LNCaP clone FGC (cell line): Measurements from ENCODE around the gene MAD1L1.

Experiments
- DNase-seq: peaks from one replicate; pipeline ENCODE4 v3.0.0-alpha.2; 2011; ENCODE audit warnings: low read depth
- H3K4me3 ChIP-seq: 2 replicates; pipeline ENCODE4 v1.5.1; 2011; ENCODE audit warnings: mild to moderate bottlenecking, low read depth, low read length, control low read depth
- TF ChIP-seq, protein P1 (sequence below): IDR thresholded peaks from 2 replicates; pipeline ENCODE4 v1.5.1; 2012; ENCODE audit warnings: mild to moderate bottlenecking; ENCODE audit not compliant: control insufficient read depth, insufficient read depth; ENCODE audit errors: extremely low read depth

MAD1L1 gene

DNA sequence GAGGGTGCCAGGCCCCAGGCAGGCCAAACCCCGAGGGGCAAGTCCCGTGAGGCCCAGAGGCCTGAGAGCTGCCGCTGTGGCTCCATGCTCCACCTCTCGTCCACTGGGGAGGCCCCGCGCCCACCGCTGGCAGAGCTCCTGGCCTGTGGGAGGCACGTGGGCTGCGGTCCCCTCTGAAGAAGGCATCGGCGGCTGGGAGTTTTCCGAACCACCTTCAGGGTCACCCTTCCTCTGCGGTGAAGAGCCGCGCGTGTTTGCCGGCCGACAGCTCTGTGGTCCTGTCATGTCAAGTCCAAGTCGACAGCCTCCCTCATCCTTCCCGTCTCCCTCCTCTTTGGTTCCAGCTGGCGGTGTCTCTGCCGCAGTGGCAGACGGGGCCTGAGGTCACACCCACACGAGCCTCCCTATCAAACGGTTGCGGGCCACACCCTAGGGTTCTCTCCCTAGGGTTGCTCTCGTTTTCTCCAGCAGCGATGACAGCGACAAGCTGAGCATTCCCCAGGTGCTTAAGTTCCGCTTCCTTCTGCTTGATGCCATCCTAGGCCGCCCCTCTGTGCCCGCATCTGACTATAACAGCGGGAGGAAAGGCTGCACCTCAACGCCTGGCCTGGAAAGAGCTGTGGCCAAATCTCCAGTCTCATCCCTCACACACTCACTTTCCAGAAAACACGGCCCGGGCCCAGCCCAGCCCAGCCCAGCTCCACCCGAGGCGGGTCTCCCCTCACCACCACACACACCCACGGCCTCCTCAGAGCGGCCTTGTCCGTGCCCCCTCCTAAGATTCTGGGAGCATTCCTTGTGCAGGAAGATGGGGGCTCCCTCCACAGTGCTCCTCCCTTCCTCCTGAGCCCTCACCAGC is 377.6 kb downstream of the MAD1L1 start:
- no peak overlapping the region for H3K4me3 ChIP-seq
- DNase-seq, result no peak
- TF ChIP-seq, protein P1, sequence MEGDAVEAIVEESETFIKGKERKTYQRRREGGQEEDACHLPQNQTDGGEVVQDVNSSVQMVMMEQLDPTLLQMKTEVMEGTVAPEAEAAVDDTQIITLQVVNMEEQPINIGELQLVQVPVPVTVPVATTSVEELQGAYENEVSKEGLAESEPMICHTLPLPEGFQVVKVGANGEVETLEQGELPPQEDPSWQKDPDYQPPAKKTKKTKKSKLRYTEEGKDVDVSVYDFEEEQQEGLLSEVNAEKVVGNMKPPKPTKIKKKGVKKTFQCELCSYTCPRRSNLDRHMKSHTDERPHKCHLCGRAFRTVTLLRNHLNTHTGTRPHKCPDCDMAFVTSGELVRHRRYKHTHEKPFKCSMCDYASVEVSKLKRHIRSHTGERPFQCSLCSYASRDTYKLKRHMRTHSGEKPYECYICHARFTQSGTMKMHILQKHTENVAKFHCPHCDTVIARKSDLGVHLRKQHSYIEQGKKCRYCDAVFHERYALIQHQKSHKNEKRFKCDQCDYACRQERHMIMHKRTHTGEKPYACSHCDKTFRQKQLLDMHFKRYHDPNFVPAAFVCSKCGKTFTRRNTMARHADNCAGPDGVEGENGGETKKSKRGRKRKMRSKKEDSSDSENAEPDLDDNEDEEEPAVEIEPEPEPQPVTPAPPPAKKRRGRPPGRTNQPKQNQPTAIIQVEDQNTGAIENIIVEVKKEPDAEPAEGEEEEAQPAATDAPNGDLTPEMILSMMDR, result no peak

DNA sequence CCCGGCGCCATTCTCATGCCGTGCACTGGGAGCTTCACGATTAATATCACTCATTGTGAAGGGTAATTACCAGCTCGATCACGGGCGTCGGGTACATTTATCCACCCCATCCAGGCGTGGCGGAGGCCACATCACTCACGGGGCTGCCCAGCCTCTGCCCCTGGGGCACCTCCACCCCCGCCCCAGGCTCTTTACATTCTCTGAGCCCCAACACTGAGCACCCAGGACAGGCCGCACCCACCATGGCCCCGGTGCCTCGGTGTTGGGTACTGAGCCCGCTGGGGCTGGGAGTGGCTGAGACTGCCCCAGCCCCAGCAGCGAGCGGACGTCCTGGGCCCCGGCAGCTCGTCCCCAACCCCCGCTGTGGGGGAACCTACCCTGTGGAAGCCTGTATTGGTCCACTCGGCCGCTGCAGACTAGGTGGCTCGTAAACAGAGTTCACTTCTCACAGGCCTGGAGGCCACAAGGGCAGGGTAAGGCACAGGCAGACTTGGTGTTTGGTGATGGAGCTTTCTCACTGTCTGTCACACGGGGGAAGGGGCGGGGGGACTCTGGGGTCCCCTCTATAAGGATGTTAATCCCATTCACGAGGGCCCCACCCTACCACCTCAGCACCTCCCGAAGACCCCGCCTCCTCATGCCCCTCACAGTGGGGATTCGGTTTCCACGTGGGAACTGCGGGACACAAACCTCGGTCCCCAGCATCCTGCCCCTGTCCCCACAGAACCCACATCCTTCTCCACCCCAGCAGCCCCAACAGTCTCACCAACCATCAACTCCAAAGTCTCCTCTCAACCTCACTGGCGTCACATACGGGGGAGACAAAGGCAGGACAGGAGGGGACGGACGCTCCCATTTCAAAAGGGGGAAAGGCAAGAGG is 378.5 kb downstream of the MAD1L1 start:
- DNase-seq, result no peak
- H3K4me3 ChIP-seq, result no peak overlapping the region
- TF ChIP-seq, protein P1, result no peak

DNA sequence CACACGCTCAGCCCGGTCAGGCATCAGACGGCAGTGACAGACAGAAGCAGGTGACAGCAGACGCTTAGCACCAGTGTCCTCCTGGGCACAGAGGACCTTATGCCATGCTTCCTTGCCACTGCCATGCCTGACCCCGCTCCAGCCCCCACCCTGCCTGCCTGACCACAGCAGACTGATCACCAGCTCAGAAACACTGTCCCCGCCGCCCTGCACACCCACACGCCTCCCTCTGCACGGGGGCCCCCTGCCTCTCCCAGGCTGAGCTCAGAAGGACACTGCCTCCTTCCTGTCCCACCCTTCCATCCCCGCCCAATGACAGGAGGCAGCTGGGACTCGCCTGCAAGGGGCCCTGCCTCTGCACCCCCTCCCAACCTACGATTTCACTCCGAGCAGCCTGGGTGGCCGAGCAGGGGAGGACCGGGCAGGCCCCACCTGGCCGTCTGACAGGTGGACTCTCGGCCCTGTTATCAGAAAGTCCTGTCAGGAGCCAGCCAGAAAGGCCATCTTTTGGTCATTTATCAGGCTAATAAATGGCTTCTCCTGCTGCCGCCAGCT is 379.2 kb downstream of the MAD1L1 start:
- TF ChIP-seq, protein P1, result no peak
- H3K4me3 ChIP-seq, result no peak overlapping the region
- no peak for DNase-seq

DNA sequence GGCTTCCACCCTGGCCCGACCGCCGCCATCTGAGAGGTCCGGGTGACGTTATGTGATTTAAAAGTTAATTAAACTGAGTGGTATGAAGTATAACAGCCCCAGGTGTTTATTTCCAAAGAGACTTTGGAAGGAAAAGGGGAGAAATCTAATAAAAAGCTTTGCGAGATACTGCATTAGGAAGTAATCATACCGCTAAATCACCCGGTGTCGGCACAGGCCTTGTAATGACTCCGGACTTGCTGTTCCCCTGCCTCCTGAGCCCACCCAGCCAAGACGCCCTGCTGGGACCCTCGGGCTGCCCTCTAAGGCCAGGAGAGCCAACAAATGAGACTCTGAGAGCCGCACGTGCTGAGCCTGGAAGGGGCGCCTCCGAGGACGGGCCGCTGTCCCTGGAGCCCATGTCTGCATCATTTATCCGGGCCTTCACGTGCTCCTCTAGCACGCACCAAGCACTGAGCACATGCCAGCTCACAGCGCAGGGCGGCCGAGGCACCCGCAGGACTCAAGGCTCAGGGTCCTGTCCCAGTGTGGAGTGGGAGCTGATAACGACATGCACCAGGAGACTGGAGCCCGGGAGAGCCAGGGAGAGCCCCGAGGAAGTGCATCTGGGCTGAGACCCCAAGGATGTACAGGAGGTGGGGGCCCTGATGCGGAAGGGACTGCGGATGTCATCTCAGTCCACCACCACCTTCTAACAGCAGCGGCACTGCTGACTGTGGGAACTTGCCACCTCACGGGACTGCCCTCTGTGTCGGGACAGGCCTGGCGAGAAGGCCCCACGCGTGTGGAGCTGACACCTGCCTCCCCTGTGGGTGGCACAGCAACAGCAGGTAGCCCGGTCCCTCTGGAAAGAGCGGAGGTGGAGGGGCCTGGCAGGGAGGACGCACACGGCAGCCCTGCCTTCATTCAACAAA is 380.0 kb downstream of the MAD1L1 start:
- H3K4me3 ChIP-seq, result no peak overlapping the region
- no peak for DNase-seq
- TF ChIP-seq, protein P1, result no peak

DNA sequence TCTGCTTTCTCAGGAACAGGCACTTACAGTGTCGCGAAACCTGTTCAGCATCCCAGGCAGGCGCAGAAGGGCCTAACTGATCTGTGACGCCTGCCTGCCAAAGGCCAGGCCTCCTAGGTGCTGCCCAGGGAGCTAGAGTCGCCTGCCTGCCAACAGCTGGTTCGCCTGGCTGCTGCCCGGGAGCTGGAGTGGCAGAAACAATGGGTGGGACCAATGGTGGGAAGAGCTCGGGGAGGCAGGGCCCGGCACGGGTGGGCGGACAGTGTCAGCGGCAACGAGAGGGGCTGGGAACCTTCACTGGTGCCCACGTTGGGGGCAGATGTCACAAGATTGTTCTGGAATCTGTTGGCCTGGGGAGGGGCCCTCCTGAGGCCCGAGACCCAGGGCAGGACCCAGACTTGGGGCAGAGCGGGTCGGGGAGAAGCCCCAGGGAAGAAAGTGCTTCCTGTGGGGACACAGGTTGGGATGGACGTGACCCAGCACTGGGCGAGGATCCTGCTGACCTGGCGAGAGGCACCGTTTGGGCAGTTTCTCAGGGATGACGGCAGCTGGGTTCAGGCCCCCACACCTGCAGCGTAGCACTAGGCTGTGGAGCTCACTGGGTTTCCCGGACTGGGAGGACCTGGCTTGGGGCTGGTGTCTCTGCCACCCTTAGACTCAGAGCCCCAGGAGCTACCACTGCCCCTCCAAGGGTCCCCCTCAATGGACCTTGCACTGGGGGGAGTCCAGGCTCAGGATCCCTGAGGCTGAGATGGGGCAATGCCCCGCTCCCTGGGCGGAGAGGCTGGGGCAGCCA is 380.8 kb downstream of the MAD1L1 start:
- TF ChIP-seq, protein P1, result no peak
- DNase-seq, result peak; percentile 79
- no peak overlapping the region for H3K4me3 ChIP-seq
